Keratinocyte (primary cell): ENCODE results near the gene TTC28. TPM values are rescaled to one million over a fixed set of nuclear protein-coding genes. Genes with fewer than 3 reads are reported as not detected.

Source experiments
- DNase-seq: peaks from one replicate; pipeline ENCODE4 v3.0.0-alpha.2; 2011; ENCODE audit warnings: low read depth, missing footprints, low spot score
- FAIRE-seq: peaks from 2 replicates; lab custom pipeline; 2011; peaks lifted over from hg19 to GRCh38; lab: Jason Lieb, UNC
- H2AFZ ChIP-seq: 2 replicates; pipeline ENCODE4 v1.6.0; 2012; ENCODE audit warnings: low read length, control low read depth, inconsistent platforms; ENCODE audit not compliant: control insufficient read depth
- H3K27ac ChIP-seq: 2 replicates; pipeline ENCODE4 v1.5.1; 2011; ENCODE audit warnings: low read length; ENCODE audit not compliant: control insufficient read depth, insufficient read depth
- H3K27me3 ChIP-seq: 3 replicates; pipeline ENCODE4 v1.6.0; 2011; ENCODE audit warnings: low read length; ENCODE audit not compliant: control insufficient read depth, insufficient read depth; ENCODE audit errors: extremely low read depth
- H3K36me3 ChIP-seq, 2 experiments: 2 replicates in 1 of 2; 3 replicates in 1 of 2; pipeline ENCODE4 v1.5.1; 2011; ENCODE audit warnings: low read length in 2 of 2, mild to moderate bottlenecking in 1 of 2; ENCODE audit not compliant: control insufficient read depth in 2 of 2, insufficient read depth in 2 of 2; ENCODE audit errors: extremely low read depth in 1 of 2
- H3K4me1 ChIP-seq: 3 replicates; pipeline ENCODE4 v1.5.1; 2011; ENCODE audit warnings: low read length; ENCODE audit not compliant: control insufficient read depth, insufficient read depth; ENCODE audit errors: extremely low read depth
- H3K4me2 ChIP-seq: 3 replicates; pipeline ENCODE4 v1.6.0; 2011; ENCODE audit warnings: low read depth, low read length; ENCODE audit not compliant: control insufficient read depth, insufficient read depth; ENCODE audit errors: extremely low read depth
- H3K4me3 ChIP-seq, 3 experiments: fragments of 200-600 bp in 1 of 3; sonication (generic) in 1 of 3; 2 replicates in 2 of 3; 3 replicates in 1 of 3; pipeline ENCODE4 v1.5.1; 2011 to 2016; ENCODE audit warnings: low read length in 3 of 3, mild to moderate bottlenecking in 3 of 3, control low read depth in 2 of 3, inconsistent platforms in 1 of 3, low read depth in 1 of 3, mixed read lengths in 1 of 3, mixed run types in 1 of 3, moderate library complexity in 1 of 3; ENCODE audit not compliant: control insufficient read depth in 2 of 3, insufficient read depth in 2 of 3; ENCODE audit errors: extremely low read depth in 1 of 3
- H3K79me2 ChIP-seq: 2 replicates; pipeline ENCODE4 v1.6.0; 2012; ENCODE audit warnings: low read length; ENCODE audit not compliant: control insufficient read depth, insufficient read depth
- H3K9ac ChIP-seq: 3 replicates; pipeline ENCODE4 v1.6.0; 2011; ENCODE audit warnings: low read length; ENCODE audit not compliant: control insufficient read depth, insufficient read depth; ENCODE audit errors: extremely low read depth
- H3K9me1 ChIP-seq: 3 replicates; pipeline ENCODE4 v1.6.0; 2011; ENCODE audit warnings: low read length; ENCODE audit not compliant: control insufficient read depth, insufficient read depth; ENCODE audit errors: extremely low read depth
- H3K9me3 ChIP-seq: 2 replicates; pipeline ENCODE4 v1.5.1; 2012; ENCODE audit warnings: low read depth, low read length; ENCODE audit not compliant: control insufficient read depth
- H4K20me1 ChIP-seq: 3 replicates; pipeline ENCODE4 v1.6.0; 2011; ENCODE audit warnings: low read length; ENCODE audit not compliant: control insufficient read depth, insufficient read depth; ENCODE audit errors: extremely low read depth
- EZH2 ChIP-seq: IDR thresholded peaks from one replicate; pipeline ENCODE4 v1.6.1; 2012; ENCODE audit warnings: inconsistent platforms, mild to moderate bottlenecking, low read length, moderate library complexity
- dilution Hi-C: fragments of 300-500 bp; cut with MboI; formaldehyde crosslinking; loops from one replicate; pipeline ENCODE4 v1.7.0; 2020; ENCODE audit warnings: low sequenced_read_pairs; ENCODE audit not compliant: extremely low pct_ligation_motif_present
- polyA plus RNA-seq, 5 experiments: library from polyadenylated mRNA; depleted of rRNA in 3 of 5; stranded (reverse) in 3 of 5; stranded (forward) in 1 of 5; unstranded in 1 of 5; fragments of >200 nt; gene quantifications; 1 replicate in 1 of 5; 2 replicates in 3 of 5; 3 replicates in 1 of 5; pipeline versions ENCODE4 v1.2.1 to v1.2.3, GENCODE V29; 2011 to 2012; ENCODE audit warnings: missing spikeins in 2 of 5, low read depth in 1 of 5, low replicate concordance in 1 of 5
- TF ChIP-seq, protein P1 (sequence below), 3 experiments: IDR thresholded peaks in 1 of 3; conservative IDR thresholded peaks in 1 of 3; optimal IDR thresholded peaks in 1 of 3; 2 replicates in 2 of 3; 3 replicates in 1 of 3; pipeline versions ENCODE3 to v1.5.1; 2011; ENCODE audit warnings: low read length in 3 of 3, mild to moderate bottlenecking in 3 of 3, moderate library complexity in 2 of 3, control low read depth in 1 of 3, inconsistent platforms in 1 of 3; ENCODE audit not compliant: insufficient read depth in 2 of 3; ENCODE audit errors: extremely low read depth in 1 of 3

TTC28 gene
- polyA plus RNA-seq, 1 donor (not counting 4 experiments of a cell fraction or from before 2014, with no cell fraction given), result 0.66 TPM

DNA sequence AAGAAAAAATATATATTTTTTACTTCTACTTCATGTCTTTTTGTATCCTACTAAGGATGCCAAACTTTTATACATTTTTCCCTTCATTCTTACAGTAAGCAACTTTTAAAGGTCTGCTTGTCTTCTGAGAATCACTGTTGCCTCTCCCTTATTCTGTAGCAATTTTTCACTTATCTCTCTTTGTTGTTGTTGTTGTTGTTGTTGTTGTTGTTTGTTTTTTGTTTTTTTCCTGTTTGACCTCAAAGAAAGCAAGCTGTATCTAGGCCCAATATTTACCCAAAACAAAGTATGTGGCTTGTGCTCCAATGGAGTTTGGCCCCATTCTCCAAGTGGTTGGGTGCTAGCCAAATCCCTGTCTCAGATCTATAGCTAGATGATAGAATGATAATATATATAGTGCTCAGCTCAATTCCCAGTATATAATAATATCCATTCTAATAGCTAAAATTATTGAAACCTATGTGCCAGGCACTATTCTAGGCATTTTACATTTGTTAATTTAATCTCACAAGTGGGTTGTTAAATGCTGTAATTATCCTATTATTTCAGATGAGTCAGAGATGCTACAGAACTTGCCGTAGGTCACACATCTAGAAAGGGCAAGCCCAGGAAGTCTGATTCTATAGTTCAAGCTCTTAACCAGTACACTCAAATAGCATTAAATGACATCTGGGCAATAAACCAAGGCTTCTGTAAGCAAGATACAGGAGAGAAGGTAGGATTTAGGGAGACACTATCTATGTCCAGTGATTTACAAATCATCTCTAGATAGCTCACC is 555.5 kb downstream of the TTC28 start:
- TF ChIP-seq, protein P1, sequence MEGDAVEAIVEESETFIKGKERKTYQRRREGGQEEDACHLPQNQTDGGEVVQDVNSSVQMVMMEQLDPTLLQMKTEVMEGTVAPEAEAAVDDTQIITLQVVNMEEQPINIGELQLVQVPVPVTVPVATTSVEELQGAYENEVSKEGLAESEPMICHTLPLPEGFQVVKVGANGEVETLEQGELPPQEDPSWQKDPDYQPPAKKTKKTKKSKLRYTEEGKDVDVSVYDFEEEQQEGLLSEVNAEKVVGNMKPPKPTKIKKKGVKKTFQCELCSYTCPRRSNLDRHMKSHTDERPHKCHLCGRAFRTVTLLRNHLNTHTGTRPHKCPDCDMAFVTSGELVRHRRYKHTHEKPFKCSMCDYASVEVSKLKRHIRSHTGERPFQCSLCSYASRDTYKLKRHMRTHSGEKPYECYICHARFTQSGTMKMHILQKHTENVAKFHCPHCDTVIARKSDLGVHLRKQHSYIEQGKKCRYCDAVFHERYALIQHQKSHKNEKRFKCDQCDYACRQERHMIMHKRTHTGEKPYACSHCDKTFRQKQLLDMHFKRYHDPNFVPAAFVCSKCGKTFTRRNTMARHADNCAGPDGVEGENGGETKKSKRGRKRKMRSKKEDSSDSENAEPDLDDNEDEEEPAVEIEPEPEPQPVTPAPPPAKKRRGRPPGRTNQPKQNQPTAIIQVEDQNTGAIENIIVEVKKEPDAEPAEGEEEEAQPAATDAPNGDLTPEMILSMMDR (optimal IDR thresholded peaks at IDR 0.05 in 1 of 3, IDR thresholded peaks at IDR 0.05 in 1 of 3, conservative IDR thresholded peaks at IDR 0.05 in 1 of 3; ENCODE audit: extremely low read depth in 1 of 3, insufficient read depth in 2 of 3, low read length in 3 of 3), result no peak
- TF ChIP-seq EZH2, result no peak
- no peaks in the 10 kb centered on the region for H3K9me3 ChIP-seq
- H3K27me3 ChIP-seq, result no peaks in the 10 kb centered on the region
- H3K79me2 ChIP-seq, result no peaks in the 10 kb centered on the region
- H3K36me3 ChIP-seq, result no peaks in the 10 kb centered on the region
- peak overlapping the region; percentile 41 for H3K4me2 ChIP-seq
- H3K4me3 ChIP-seq, result no peak overlapping the region
- H3K27ac ChIP-seq, result no peak overlapping the region
- no peaks in the 10 kb centered on the region for H4K20me1 ChIP-seq
- peaks cover 2% of the 10 kb centered on the region for H3K9me1 ChIP-seq
- H3K4me1 ChIP-seq, result peaks cover 9% of the 10 kb centered on the region
- dilution Hi-C loops, result no loop called here
- no peak overlapping the region for H2AFZ ChIP-seq
- DNase-seq (no peak), FAIRE-seq (peak; percentile 76)
- no peak overlapping the region for H3K9ac ChIP-seq

DNA sequence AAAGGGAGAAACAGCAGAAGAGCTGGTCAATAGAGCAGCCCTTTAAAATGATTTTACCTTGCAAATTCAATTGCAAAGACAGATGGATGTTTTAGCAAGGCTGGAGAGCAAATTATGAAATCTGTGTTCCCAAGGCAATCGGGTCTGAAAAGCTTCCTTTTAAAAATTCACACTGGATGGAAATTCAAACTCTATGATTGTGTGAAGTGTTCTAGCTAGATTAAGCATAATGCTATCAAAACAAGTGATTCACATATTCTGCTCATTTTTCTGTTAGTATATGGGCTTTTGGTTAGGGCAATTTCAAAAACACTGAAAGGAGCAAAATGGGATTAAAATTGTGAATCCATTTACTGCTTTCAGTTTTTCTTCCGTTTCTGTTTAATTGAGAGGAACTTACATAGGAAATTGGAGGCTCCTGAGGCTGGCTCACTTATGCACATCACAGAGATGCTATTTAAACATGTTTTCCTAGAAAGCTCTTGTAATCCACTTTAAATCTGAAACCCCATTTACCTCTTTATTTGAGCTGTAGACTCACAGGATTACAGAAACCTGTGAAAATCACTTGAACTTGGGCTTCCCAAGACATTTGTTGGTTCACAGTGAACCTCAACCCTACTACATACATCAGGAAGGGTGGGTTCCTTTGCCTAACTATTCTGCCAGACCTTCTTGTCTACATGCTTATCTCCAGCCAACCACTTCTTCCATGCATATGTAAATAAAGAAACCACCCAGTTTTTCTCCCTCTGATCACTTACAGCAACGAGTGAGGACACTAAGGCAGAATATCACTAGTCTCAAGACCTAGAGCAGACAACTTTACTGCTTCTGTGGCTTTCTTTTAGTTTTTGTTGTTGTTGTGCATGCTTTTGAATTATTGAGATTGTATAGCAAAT is 558.7 kb downstream of the TTC28 start:
- FAIRE-seq, result no peak
- dilution Hi-C loops, result no loop called here

More for the DNA sequence above, 558.7 kb downstream of the TTC28 start:
- H3K9me1 ChIP-seq, result peaks cover 2% of the 10 kb centered on the region
- no peaks in the 10 kb centered on the region for H3K79me2 ChIP-seq
- H2AFZ ChIP-seq, result no peak overlapping the region
- H3K27ac ChIP-seq, result no peak overlapping the region
- no peaks in the 10 kb centered on the region for H4K20me1 ChIP-seq
- H3K4me3 ChIP-seq, result no peak overlapping the region
- no peak overlapping the region for H3K9ac ChIP-seq
- H3K27me3 ChIP-seq, result no peaks in the 10 kb centered on the region
- H3K4me2 ChIP-seq, result no peak overlapping the region
- H3K36me3 ChIP-seq, result no peaks in the 10 kb centered on the region
- no peak for TF ChIP-seq EZH2
- TF ChIP-seq, protein P1 (optimal IDR thresholded peaks at IDR 0.05 in 1 of 3, IDR thresholded peaks at IDR 0.05 in 1 of 3, conservative IDR thresholded peaks at IDR 0.05 in 1 of 3; ENCODE audit: extremely low read depth in 1 of 3, insufficient read depth in 2 of 3, low read length in 3 of 3), result no peak
- peaks cover 25% of the 10 kb centered on the region for H3K4me1 ChIP-seq
- H3K9me3 ChIP-seq, result no peaks in the 10 kb centered on the region
- DNase-seq, result no peak
